Measurements from ENCODE around the gene ZNF470. TPM values are rescaled to one million over a fixed set of nuclear protein-coding genes. Genes with fewer than 3 reads are reported as not detected.
A peak's percentile ranks its signal among the peaks of the same experiment; 100 is the strongest.

The ZNF470 gene
- 1 to 10 TPM; 8.5 to 9.0 TPM for total RNA-seq
- polyA plus RNA-seq = 1 to 10 TPM; 1.7 to 3.4 (median 1.8) TPM
- total RNA-seq = 6.9 to 19.8 (median 11.4) reads per million in 6 experiments

GRCh38 chr19:56567274-56568120 lies at the start of gene ZNF470:
ZNF470 (plus strand) TSS chr19:56567468; CDS start chr19:56570312, 2,844 bp downstream.
- Mint-ChIP-seq H3K36me3 (peaks cover 38 to 76% (median 49%) of the 10 kb centered on the region in 3 donors), H3K9me3 (peaks cover 6 to 93% (median 35%) of the 10 kb centered on the region in 9 donors), H3K4me3 (peak within 1 kb of the TSS; percentile 92 to 99 (median 94))

GRCh38 chr19:56525214-56525860 lies 41.9 kb upstream of the ZNF470 start:
- Mint-ChIP-seq H3K27me3 (no peaks in the 10 kb centered on the region), H3K4me1 (no peaks in the 10 kb centered on the region), H3K9me3 (peaks cover 35 to 99% (median 61%) of the 10 kb centered on the region in 9 donors), H3K4me3 (no peak overlapping the region), H3K36me3 (peaks cover 8 to 75% (median 72%) of the 10 kb centered on the region in 3 donors), H3K27ac (no peak overlapping the region)
- ATAC-seq (no peak), DNase-seq (no peak)
- POLR2A ChIA-PET = no interaction called here

More at GRCh38 chr19:56567274-56568120, at the start of gene ZNF470:
- POLR2A ChIA-PET = interaction anchor here (0.6 to 1.7 kb wide), 4 partner anchors 27 to 609 kb away, joined by 3 to 5 read pairs (median 4); partner anchors contain the start of genes ZNF583 and ZNF71
- H3K4me1 Mint-ChIP-seq = peaks cover 2 to 24% (median 18%) of the 10 kb centered on the region in 4 donors
- no peaks in the 10 kb centered on the region for H3K27me3 Mint-ChIP-seq
- DNase-seq (peak; percentile 75 to 93 (median 84)), ATAC-seq (peak; percentile 95 to 97)
- peak within 1 kb of the TSS; percentile 79 to 95 (median 91) for H3K27ac Mint-ChIP-seq

GRCh38 chr19:56537442-56537841 lies 29.8 kb upstream of the ZNF470 start:
- Mint-ChIP-seq H3K36me3 (peaks cover 21 to 71% (median 49%) of the 10 kb centered on the region in 3 donors), H3K9me3 (peaks cover 3 to 86% (median 46%) of the 10 kb centered on the region in 9 donors), H3K4me3 (peak overlapping the region; percentile 88 to 98 (median 93)), H3K27me3 (peaks cover 0 to 7% (median 0%) of the 10 kb centered on the region in 5 donors), H3K27ac (peak overlapping the region in 7 of 10 donors; percentile 19 to 99 (median 95)), H3K4me1 (peaks cover 6 to 28% (median 25%) of the 10 kb centered on the region in 4 donors)
- POLR2A ChIA-PET = no interaction called here
- ATAC-seq = no peak
- DNase-seq = no peak

DNA sequence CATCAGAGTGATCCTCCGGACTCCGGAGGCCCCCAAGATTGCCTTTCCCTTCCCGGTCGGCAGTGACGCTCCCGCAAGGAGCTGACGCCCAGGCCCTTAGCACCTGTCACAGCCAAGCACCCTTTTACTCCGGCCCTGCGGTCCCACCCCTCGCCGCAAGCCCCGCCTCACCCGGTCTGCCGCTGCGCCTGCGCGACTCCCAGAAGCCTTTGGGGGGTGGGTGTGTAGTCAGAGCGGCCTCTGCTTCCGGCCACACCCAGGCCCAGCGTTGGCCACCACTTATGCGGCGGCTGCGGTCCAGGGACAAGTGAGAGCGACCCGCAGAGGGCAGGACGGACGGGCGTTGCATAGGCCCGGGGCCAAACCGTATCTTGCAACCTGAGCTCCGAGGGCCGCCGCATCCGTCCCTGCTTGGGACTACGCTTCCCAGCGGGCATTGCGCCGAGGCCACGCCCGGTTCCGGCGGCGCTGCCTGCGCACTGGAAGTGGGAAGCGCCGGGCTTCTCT lies 29.0 kb upstream of the ZNF470 start:
- Mint-ChIP-seq H3K4me1 (peaks cover 6 to 28% (median 25%) of the 10 kb centered on the region in 4 donors), H3K36me3 (peaks cover 22 to 74% (median 45%) of the 10 kb centered on the region in 3 donors), H3K9me3 (peaks cover 0 to 85% (median 42%) of the 10 kb centered on the region in 9 donors), H3K27ac (peak overlapping the region; percentile 81 to 99 (median 95)), H3K27me3 (peaks cover 0 to 7% (median 0%) of the 10 kb centered on the region in 5 donors), H3K4me3 (peak overlapping the region; percentile 88 to 98 (median 93))
- DNase-seq (peak; percentile 85 to 96 (median 89)), ATAC-seq (peak; percentile 89 to 92)
- POLR2A ChIA-PET = interaction anchor here (1.0 to 1.1 kb wide), 2 partner anchors 11 to 224 kb away, joined by 3 read pairs; partner anchors contain the start of gene ZSCAN5A

- Mint-ChIP-seq H3K9me3 (peaks cover 0 to 85% (median 44%) of the 10 kb centered on the region in 9 donors), H3K27me3 (peaks cover 0 to 7% (median 0%) of the 10 kb centered on the region in 5 donors), H3K4me3 (peak within 1 kb of the TSS; percentile 88 to 98 (median 93)), H3K36me3 (peaks cover 27 to 77% (median 45%) of the 10 kb centered on the region in 3 donors), H3K27ac (peak within 1 kb of the TSS; percentile 82 to 99 (median 95)), H3K4me1 (peaks cover 6 to 28% (median 25%) of the 10 kb centered on the region in 4 donors)
- POLR2A ChIA-PET = interaction anchor here (0.9 to 1.1 kb wide), 3 partner anchors 11 to 225 kb away, joined by 3 to 4 read pairs (median 3); partner anchors contain the start of genes ZNF470 and ZSCAN5A
- ATAC-seq (peak; percentile 59 to 73), DNase-seq (peak in 3 of 10 donors; percentile 15 to 88 (median 75))
Measured at GRCh38 chr19:56538761-56539263, 28.5 kb upstream of the ZNF470 start, which contains the start of gene ZFP28. ZFP28 (plus strand) TSS chr19:56538948; CDS start chr19:56539019, 71 bp downstream.

DNA sequence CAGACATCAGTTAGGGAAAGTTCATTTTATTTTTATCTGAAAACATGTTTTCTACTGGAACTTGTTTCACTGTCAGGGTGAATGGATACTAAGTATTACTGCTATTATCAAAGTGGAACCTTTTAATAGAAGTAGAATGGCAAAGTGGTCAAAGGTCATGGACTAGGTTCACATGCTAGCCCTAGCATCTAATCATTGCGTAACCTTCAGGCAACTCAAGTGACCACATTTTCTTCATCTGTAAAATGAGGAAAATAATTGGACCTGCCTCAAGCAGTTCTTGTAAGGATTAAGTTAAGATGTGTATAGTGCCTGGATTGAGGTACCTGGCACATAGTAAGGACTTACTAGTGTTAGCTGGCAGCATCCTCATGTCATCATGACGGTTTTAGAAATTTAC lies 23.5 kb upstream of the ZNF470 start:
- Mint-ChIP-seq H3K4me3 (no peak overlapping the region), H3K9me3 (peaks cover 8 to 90% (median 54%) of the 10 kb centered on the region in 9 donors), H3K36me3 (peaks cover 55 to 92% (median 60%) of the 10 kb centered on the region in 3 donors), H3K27ac (no peak overlapping the region), H3K27me3 (peaks cover 0 to 2% (median 0%) of the 10 kb centered on the region in 5 donors), H3K4me1 (peaks cover 6 to 19% (median 14%) of the 10 kb centered on the region in 4 donors)
- POLR2A ChIA-PET = no interaction called here
- ATAC-seq (no peak), DNase-seq (no peak)

GRCh38 chr19:56547535-56547934 lies 19.7 kb upstream of the ZNF470 start:
- no peak overlapping the region for H3K27ac Mint-ChIP-seq
- no peak overlapping the region for H3K4me3 Mint-ChIP-seq
- DNase-seq (no peak), ATAC-seq (no peak)
- no peaks in the 10 kb centered on the region for H3K4me1 Mint-ChIP-seq
- POLR2A ChIA-PET = no interaction called here
- H3K36me3 Mint-ChIP-seq = peaks cover 61 to 91% (median 69%) of the 10 kb centered on the region in 3 donors
- H3K9me3 Mint-ChIP-seq = peaks cover 12 to 99% (median 54%) of the 10 kb centered on the region in 9 donors
- no peaks in the 10 kb centered on the region for H3K27me3 Mint-ChIP-seq

- no peaks in the 10 kb centered on the region for H3K27me3 Mint-ChIP-seq
- H3K36me3 Mint-ChIP-seq = peaks cover 47 to 78% (median 71%) of the 10 kb centered on the region in 3 donors
- POLR2A ChIA-PET = no interaction called here
- DNase-seq = no peak
- H3K9me3 Mint-ChIP-seq = peaks cover 9 to 97% (median 58%) of the 10 kb centered on the region in 9 donors
- H3K4me1 Mint-ChIP-seq = no peaks in the 10 kb centered on the region
- ATAC-seq = no peak
- H3K27ac Mint-ChIP-seq = no peak overlapping the region
- H3K4me3 Mint-ChIP-seq = no peak overlapping the region
Measured at GRCh38 chr19:56554272-56554869, 12.9 kb upstream of the ZNF470 start.

- DNase-seq (no peak), ATAC-seq (no peak)
- Mint-ChIP-seq H3K27me3 (no peaks in the 10 kb centered on the region), H3K9me3 (peaks cover 13 to 100% (median 58%) of the 10 kb centered on the region in 9 donors), H3K4me3 (no peak overlapping the region), H3K36me3 (peaks cover 10 to 75% (median 68%) of the 10 kb centered on the region in 3 donors), H3K4me1 (peaks cover 2 to 16% (median 12%) of the 10 kb centered on the region in 4 donors), H3K27ac (no peak overlapping the region)
- POLR2A ChIA-PET = interaction anchor here (0.6 kb wide), 1 partner anchor 22 kb away, joined by 3 read pairs; no protein-coding TSS in a partner anchor
Measured at GRCh38 chr19:56562766-56563165, 4.5 kb upstream of the ZNF470 start.

- no peaks in the 10 kb centered on the region for H3K27me3 Mint-ChIP-seq
Measured at GRCh38 chr19:56566904-56567273, 379 bp upstream of the ZNF470 start.

GRCh38 chr19:56572589-56572988 lies 5.3 kb downstream of the ZNF470 start:
- DNase-seq = no peak
- POLR2A ChIA-PET = interaction anchor here (0.7 to 0.9 kb wide), 2 partner anchors 22 to 34 kb away, joined by 4 read pairs; no protein-coding TSS in a partner anchor
- no peak overlapping the region for H3K27ac Mint-ChIP-seq
- no peak overlapping the region for H3K4me3 Mint-ChIP-seq
- ATAC-seq = no peak
- peaks cover 61 to 84% (median 66%) of the 10 kb centered on the region in 3 donors for H3K36me3 Mint-ChIP-seq
- peaks cover under 1 to 11% (median 8%) of the 10 kb centered on the region in 4 donors for H3K4me1 Mint-ChIP-seq
- peaks cover 15 to 94% (median 48%) of the 10 kb centered on the region in 9 donors for H3K9me3 Mint-ChIP-seq
- H3K27me3 Mint-ChIP-seq = no peaks in the 10 kb centered on the region

More at GRCh38 chr19:56566904-56567273, 379 bp upstream of the ZNF470 start:
- H3K27ac Mint-ChIP-seq = peak overlapping the region; percentile 79 to 95 (median 91)
- H3K36me3 Mint-ChIP-seq = peaks cover 37 to 78% (median 53%) of the 10 kb centered on the region in 3 donors
- POLR2A ChIA-PET = interaction anchor here (0.6 to 1.7 kb wide), 2 partner anchors 27 to 28 kb away, joined by 3 to 4 read pairs; partner anchors contain the start of gene ZNF71
- H3K9me3 Mint-ChIP-seq = peaks cover 6 to 95% (median 37%) of the 10 kb centered on the region in 9 donors
- ATAC-seq (peak; percentile 49 to 51), DNase-seq (peak in 3 of 10 donors; percentile 4 to 24 (median 17))
- H3K4me1 Mint-ChIP-seq = peaks cover 2 to 24% (median 18%) of the 10 kb centered on the region in 4 donors
- H3K4me3 Mint-ChIP-seq = peak overlapping the region; percentile 92 to 99 (median 94)

Data from naive thymus-derived CD8-positive, alpha-beta T cell (primary cell).